NCI-H2227 (cell line): ENCODE results near the gene MAP1LC3B.

ENCODE experiments used
- DNase-seq: peaks from one replicate; lab custom pipeline; 2025; ENCODE audit not compliant: unreplicated experiment; lab: John Stamatoyannopoulos, UW

Gene MAP1LC3B

GRCh38 chr16:87407511-87408112 lies 15.5 kb downstream of the MAP1LC3B start:
- DNase-seq, result no peak

GRCh38 chr16:87409153-87409552 lies 17.0 kb downstream of the MAP1LC3B start:
- no peak for DNase-seq

- DNase-seq, result no peak
Observed at GRCh38 chr16:87409781-87410180, 17.6 kb downstream of the MAP1LC3B start.

GRCh38 chr16:87410530-87410929 lies 18.4 kb downstream of the MAP1LC3B start:
- no peak for DNase-seq

GRCh38 chr16:87410968-87411367 lies 18.8 kb downstream of the MAP1LC3B start:
- no peak for DNase-seq

- DNase-seq, result no peak
Observed at GRCh38 chr16:87411375-87412271, 19.5 kb downstream of the MAP1LC3B start.

GRCh38 chr16:87412371-87412995 lies 20.3 kb downstream of the MAP1LC3B start:
- DNase-seq, result no peak

- DNase-seq, result no peak
Observed at GRCh38 chr16:87412996-87413421, 20.9 kb downstream of the MAP1LC3B start.

GRCh38 chr16:87414251-87414680 lies 22.1 kb downstream of the MAP1LC3B start:
- DNase-seq, result no peak

GRCh38 chr16:87415441-87415840 lies 23.3 kb downstream of the MAP1LC3B start:
- no peak for DNase-seq

- peak; percentile 19 for DNase-seq
Observed at GRCh38 chr16:87416826-87417527, 24.8 kb downstream of the MAP1LC3B start.

GRCh38 chr16:87417528-87417910 lies 25.4 kb downstream of the MAP1LC3B start:
- no peak for DNase-seq

GRCh38 chr16:87418216-87418615 lies 26.1 kb downstream of the MAP1LC3B start:
- no peak for DNase-seq

GRCh38 chr16:87418644-87419043 lies 26.5 kb downstream of the MAP1LC3B start:
- no peak for DNase-seq

GRCh38 chr16:87420026-87421002 lies 28.2 kb downstream of the MAP1LC3B start:
- no peak for DNase-seq

- DNase-seq, result no peak
Observed at GRCh38 chr16:87421003-87421912, 29.1 kb downstream of the MAP1LC3B start.

- DNase-seq, result no peak
Observed at GRCh38 chr16:87422106-87422505, 30.0 kb downstream of the MAP1LC3B start.

- DNase-seq, result no peak
Observed at GRCh38 chr16:87423429-87423828, 31.3 kb downstream of the MAP1LC3B start.

- DNase-seq, result no peak
Observed at GRCh38 chr16:87424266-87424665, 32.1 kb downstream of the MAP1LC3B start.
